Heart left ventricle (tissue), 13 donors: ENCODE measurements around the gene SIRT1.

Experiments
- POLR2A ChIP-seq, 2 donors: fragments of 450-650 bp; IDR thresholded peaks; one replicate each; pipeline ENCODE4 v1.6.1; 2017; ENCODE audit warnings: antibody characterized with exemption in 2 of 2, mild to moderate bottlenecking in 2 of 2, moderate library complexity in 2 of 2
- TF ChIP-seq, protein P1 (sequence below), 12 donors: fragments of 200-600 bp; sonication (generic) in 4 of 12; IDR thresholded peaks; one replicate each; pipeline versions ENCODE4 v1.5.0 to v1.8.0; 2018 to 2022; ENCODE audit warnings: antibody characterized with exemption in 12 of 12, mild to moderate bottlenecking in 5 of 12
- donor health status: ischemic (EF 13 %, LVEDD 7.1; RV severe dilation, severe dysfunction).
- donor health status: DM: no; HTN: yes; CAD: no.
- donor health status: DM: no; HTN: no; CAD: no.
- donor health status: ischemic (EF 25% LVEDD 6.9; RV normal size, moderate dysfunction).
- donor health status: ischemic (EF 25% LVEDD 5.7; RV mildly dilated, moderate dysfunction).
- donor health status: ischemic (EF 35%, LVEDD 5.7; RV mildly dilated, moderate dysfunction).
- donor health status: nonischemic (EF 11% LVEDD 7.7; RV severe dilation, severe dysfunction).
- donor health status: DM: yes; HTN: yes; CAD: no.
- donor health status: PGD.
- donor health status: ischemic (EF 29% LVEDD 5.4; RV normal size, mild dysfunction).
- donor health status: nonischemic (EF 23%, LVEDD 6.1; RV moderate dilation, normal function).

DNA sequence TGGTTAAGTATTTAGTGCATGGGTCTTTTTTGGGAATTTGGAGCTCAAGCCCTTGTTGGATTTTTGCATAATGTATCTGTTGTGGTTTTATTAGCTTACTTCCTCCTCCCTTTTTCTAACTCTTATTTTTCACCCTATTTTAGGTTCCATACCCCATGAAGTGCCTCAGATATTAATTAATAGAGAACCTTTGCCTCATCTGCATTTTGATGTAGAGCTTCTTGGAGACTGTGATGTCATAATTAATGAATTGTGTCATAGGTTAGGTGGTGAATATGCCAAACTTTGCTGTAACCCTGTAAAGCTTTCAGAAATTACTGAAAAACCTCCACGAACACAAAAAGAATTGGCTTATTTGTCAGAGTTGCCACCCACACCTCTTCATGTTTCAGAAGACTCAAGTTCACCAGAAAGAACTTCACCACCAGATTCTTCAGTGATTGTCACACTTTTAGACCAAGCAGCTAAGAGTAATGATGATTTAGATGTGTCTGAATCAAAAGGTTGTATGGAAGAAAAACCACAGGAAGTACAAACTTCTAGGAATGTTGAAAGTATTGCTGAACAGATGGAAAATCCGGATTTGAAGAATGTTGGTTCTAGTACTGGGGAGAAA lies 28.0 kb downstream of the SIRT1 start:
- TF ChIP-seq, protein P1, sequence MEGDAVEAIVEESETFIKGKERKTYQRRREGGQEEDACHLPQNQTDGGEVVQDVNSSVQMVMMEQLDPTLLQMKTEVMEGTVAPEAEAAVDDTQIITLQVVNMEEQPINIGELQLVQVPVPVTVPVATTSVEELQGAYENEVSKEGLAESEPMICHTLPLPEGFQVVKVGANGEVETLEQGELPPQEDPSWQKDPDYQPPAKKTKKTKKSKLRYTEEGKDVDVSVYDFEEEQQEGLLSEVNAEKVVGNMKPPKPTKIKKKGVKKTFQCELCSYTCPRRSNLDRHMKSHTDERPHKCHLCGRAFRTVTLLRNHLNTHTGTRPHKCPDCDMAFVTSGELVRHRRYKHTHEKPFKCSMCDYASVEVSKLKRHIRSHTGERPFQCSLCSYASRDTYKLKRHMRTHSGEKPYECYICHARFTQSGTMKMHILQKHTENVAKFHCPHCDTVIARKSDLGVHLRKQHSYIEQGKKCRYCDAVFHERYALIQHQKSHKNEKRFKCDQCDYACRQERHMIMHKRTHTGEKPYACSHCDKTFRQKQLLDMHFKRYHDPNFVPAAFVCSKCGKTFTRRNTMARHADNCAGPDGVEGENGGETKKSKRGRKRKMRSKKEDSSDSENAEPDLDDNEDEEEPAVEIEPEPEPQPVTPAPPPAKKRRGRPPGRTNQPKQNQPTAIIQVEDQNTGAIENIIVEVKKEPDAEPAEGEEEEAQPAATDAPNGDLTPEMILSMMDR (IDR thresholded peaks at IDR 0.05): no peak
- no peak for TF ChIP-seq POLR2A (IDR thresholded peaks at IDR 0.05)
